SK-N-DZ (cell line): ENCODE results near the gene CCNE1.
"Not testable (repeated sequence)": the region's sequence is repeated elsewhere in the genome, so short reads cannot be mapped to it uniquely, and the experiment has no call there.

Experiments used
- DNase-seq: peaks from one replicate; pipeline ENCODE4 v3.0.0-alpha.2; 2015; ENCODE audit warnings: low spot score

The CCNE1 gene

GRCh38 chr19:29813642-29814041, 1.9 kb downstream of the CCNE1 start:
- DNase-seq, result no peak

GRCh38 chr19:29815231-29815630, 3.4 kb downstream of the CCNE1 start:
- no peak for DNase-seq

- DNase-seq, result no peak
These were observed 5.5 kb downstream of the CCNE1 start for GRCh38 chr19:29817316-29817715.

- no peak for DNase-seq
These were observed 7.5 kb downstream of the CCNE1 start for GRCh38 chr19:29819300-29819699.

- DNase-seq, result no peak
These were observed 8.2 kb downstream of the CCNE1 start for GRCh38 chr19:29819986-29820385.

- DNase-seq, result no peak
These were observed 12.0 kb downstream of the CCNE1 start for GRCh38 chr19:29823581-29824330.

- DNase-seq, result not testable (repeated sequence)
These were observed 13.5 kb downstream of the CCNE1 start for GRCh38 chr19:29825263-29825662.

- no peak for DNase-seq
These were observed 19.3 kb downstream of the CCNE1 start for GRCh38 chr19:29831041-29831548.

GRCh38 chr19:29831686-29832085, 19.9 kb downstream of the CCNE1 start:
- no peak for DNase-seq

- no peak for DNase-seq
These were observed 21.0 kb downstream of the CCNE1 start for GRCh38 chr19:29832801-29833200.

GRCh38 chr19:29833614-29834261, 21.9 kb downstream of the CCNE1 start:
- no peak for DNase-seq

GRCh38 chr19:29834991-29835846, 23.4 kb downstream of the CCNE1 start:
- no peak for DNase-seq

- DNase-seq, result no peak
These were observed 24.6 kb downstream of the CCNE1 start for GRCh38 chr19:29836409-29836825.

- no peak for DNase-seq
These were observed 25.7 kb downstream of the CCNE1 start for GRCh38 chr19:29837448-29837981.

GRCh38 chr19:29837996-29838395, 26.2 kb downstream of the CCNE1 start:
- no peak for DNase-seq

- DNase-seq, result no peak
These were observed 28.5 kb downstream of the CCNE1 start for GRCh38 chr19:29840066-29840950.

- DNase-seq, result no peak
These were observed 29.4 kb downstream of the CCNE1 start for GRCh38 chr19:29841209-29841558.

- DNase-seq, result peak; percentile 51
These were observed 30.0 kb downstream of the CCNE1 start for GRCh38 chr19:29841559-29842367.

GRCh38 chr19:29842471-29843179, 30.8 kb downstream of the CCNE1 start:
- DNase-seq, result no peak
